Measurements from ENCODE around the gene OR4D1. TPM values are rescaled to one million over a fixed set of nuclear protein-coding genes. Genes with fewer than 3 reads are reported as not detected.

The OR4D1 gene
- total and polyA plus RNA-seq, 2 of the 13 experiments (the other 11 are each of a cell fraction or from before 2014, with no cell fraction given): not detected

DNA sequence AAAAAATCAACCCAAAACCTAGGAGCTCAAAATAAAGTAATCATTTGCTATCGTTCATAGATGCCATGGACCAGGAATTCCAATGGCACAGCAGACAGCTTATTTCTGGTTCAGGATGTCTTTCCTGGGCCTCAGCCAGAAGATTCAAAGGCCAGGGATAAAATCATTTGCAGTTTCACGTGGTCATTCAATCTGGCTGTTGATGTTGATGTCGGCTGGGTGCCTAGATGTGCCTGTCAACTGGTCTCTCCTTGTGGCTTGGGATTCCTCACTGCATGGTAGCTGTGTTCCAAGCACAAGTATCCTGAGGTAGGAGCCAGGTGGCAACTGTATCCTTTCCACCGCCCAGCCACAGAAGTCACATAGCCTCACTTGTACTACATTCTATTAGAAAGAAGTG, 33.6 kb downstream of the OR4D1 start:
- Histone ChIP-seq H3K9me3 (ENCODE audit: low read length) (no peaks in the 10 kb centered on the region), H3K79me2 (ENCODE audit: insufficient read depth, low read length) (no peaks in the 10 kb centered on the region), H3K27me3 (ENCODE audit: control insufficient read depth in 1 of 2, insufficient read depth in 2 of 2, low read length in 2 of 2) (peaks cover 0 to 6% of the 10 kb centered on the region in 2 experiments; a peak in 2 of 5 replicates), H3K4me3 (replicated peaks in 1 of 3; ENCODE audit: insufficient read depth in 1 of 3, low read depth in 2 of 3, low read length in 3 of 3) (no peak overlapping the region), H3K4me2 (ENCODE audit: low read depth, low read length) (no peak overlapping the region), H3K9ac (ENCODE audit: insufficient read depth, low read depth, low read length) (no peak overlapping the region), H4K20me1 (ENCODE audit: insufficient read depth, low read length) (no peaks in the 10 kb centered on the region), H2AFZ (ENCODE audit: low read length) (no peak overlapping the region), H3K27ac (ENCODE audit: extremely low read length, insufficient read depth, low read length) (no peak overlapping the region), H3K36me3 (replicated peaks in 1 of 2; ENCODE audit: control insufficient read depth in 1 of 2, insufficient read depth in 2 of 2, low read length in 2 of 2) (no peaks in the 10 kb centered on the region), H3K4me1 (ENCODE audit: insufficient read depth, low read length) (no peaks in the 10 kb centered on the region)
- in situ Hi-C loops (cut with HindIII; ENCODE audit: extremely low pct_ligation_motif_present, low pct_unique_long_range_greater_than_20kb) (no loop called here), intact Hi-C loops (cut with micrococcal nuclease; ENCODE audit: unreplicated experiment) (no loop called here)
- WGBS (ENCODE audit: low lambda C conversion rate): 24% methylated on average over 3 of the region's 4 CpGs
- ChIA-PET CTCF (ENCODE audit: low intra/inter-chr PET ratio, low total read pairs) (no interaction called here), POLR2A (no interaction called here)
- ATAC-seq: no peak
- FAIRE-seq: no peak
- BruUV-seq (replicated peaks): no TSS peak
- TF ChIP-seq ZNF577 (CRISPR knock-in tag; IDR thresholded peaks at IDR 0.05; ENCODE audit: borderline replicate concordance, low read depth) (no peak), HNRNPH1 (optimal IDR thresholded peaks at IDR 0.05; ENCODE audit: low read depth, low read length) (no peak), ZNF530 (CRISPR knock-in tag; IDR thresholded peaks at IDR 0.05; ENCODE audit: low read depth) (no peak)
- TF ChIP-seq, protein P1, sequence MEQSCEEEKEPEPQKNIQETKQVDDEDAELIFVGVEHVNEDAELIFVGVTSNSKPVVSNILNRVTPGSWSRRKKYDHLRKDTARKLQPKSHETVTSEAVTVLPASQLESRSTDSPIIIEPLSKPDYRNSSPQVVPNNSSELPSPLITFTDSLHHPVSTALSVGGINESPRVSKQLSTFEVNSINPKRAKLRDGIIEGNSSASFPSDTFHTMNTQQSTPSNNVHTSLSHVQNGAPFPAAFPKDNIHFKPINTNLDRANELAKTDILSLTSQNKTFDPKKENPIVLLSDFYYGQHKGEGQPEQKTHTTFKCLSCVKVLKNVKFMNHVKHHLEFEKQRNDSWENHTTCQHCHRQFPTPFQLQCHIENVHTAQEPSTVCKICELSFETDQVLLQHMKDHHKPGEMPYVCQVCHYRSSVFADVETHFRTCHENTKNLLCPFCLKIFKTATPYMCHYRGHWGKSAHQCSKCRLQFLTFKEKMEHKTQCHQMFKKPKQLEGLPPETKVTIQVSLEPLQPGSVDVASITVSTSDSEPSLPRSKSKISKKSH (CRISPR knock-in tag; IDR thresholded peaks at IDR 0.05; ENCODE audit: borderline replicate concordance): no peak
- DNase-seq (ENCODE audit: low spot score): no peak

DNA sequence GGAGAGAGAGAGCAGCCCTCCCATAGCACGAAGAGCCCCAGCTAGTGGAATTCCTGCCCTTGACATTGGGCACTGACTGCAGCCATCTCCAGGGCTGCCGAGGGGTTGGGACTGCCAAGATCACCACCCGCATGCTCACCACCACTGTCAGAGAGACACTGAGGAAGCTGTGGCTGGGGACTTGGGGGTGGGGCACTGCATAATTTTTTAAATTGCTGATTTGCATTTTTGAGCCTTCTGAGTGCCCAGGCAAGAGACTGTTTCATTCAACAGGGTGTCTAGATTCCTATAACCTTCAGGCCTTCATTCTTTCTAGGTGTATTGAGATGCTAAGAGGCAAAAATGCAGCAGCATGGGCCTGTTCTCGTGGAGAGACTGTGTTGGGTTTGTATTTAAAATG, 35.3 kb downstream of the OR4D1 start:
- no peak for ATAC-seq
- in situ Hi-C loops (cut with HindIII; ENCODE audit: extremely low pct_ligation_motif_present, low pct_unique_long_range_greater_than_20kb) (no loop called here), intact Hi-C loops (cut with micrococcal nuclease; ENCODE audit: unreplicated experiment) (no loop called here)
- DNase-seq (ENCODE audit: low spot score): no peak
- peak in 1 of 2 experiments; percentile 57; a peak in 3 of 4 replicates for TF ChIP-seq MAFK (conservative IDR thresholded peaks at IDR 0.05 in 1 of 2, IDR thresholded peaks at IDR 0.05 in 1 of 2; ENCODE audit: low read length in 2 of 2)
- TF ChIP-seq MAFF (IDR thresholded peaks at IDR 0.05; ENCODE audit: low read depth, low read length): peak; percentile 54; the same call in 1 of the 2 replicates
- TF ChIP-seq NPAS2 (CRISPR knock-in tag; IDR thresholded peaks at IDR 0.05; ENCODE audit: borderline replicate concordance): no peak
- H3K4me3 ChIP-seq (replicated peaks in 1 of 3; ENCODE audit: insufficient read depth in 1 of 3, low read depth in 2 of 3, low read length in 3 of 3): no peak overlapping the region
- H3K27me3 ChIP-seq (ENCODE audit: control insufficient read depth in 1 of 2, insufficient read depth in 2 of 2, low read length in 2 of 2): peaks cover 0 to 17% of the 10 kb centered on the region in 2 experiments; a peak in 3 of 5 replicates
- H3K9ac ChIP-seq (ENCODE audit: insufficient read depth, low read depth, low read length): no peak overlapping the region
- H2AFZ ChIP-seq (ENCODE audit: low read length): no peak overlapping the region
- no peaks in the 10 kb centered on the region for H3K4me1 ChIP-seq (ENCODE audit: insufficient read depth, low read length)
- POLR2A ChIA-PET: no interaction called here
- H3K9me3 ChIP-seq (ENCODE audit: low read length): no peaks in the 10 kb centered on the region
- H3K4me2 ChIP-seq (ENCODE audit: low read depth, low read length): no peak overlapping the region
- WGBS (ENCODE audit: low lambda C conversion rate): 57% methylated on average over 2 of the region's 4 CpGs
- no peak overlapping the region for H3K27ac ChIP-seq (ENCODE audit: extremely low read length, insufficient read depth, low read length)
- H4K20me1 ChIP-seq (ENCODE audit: insufficient read depth, low read length): no peaks in the 10 kb centered on the region
- CTCF ChIA-PET (ENCODE audit: low intra/inter-chr PET ratio, low total read pairs): no interaction called here
- H3K36me3 ChIP-seq (replicated peaks in 1 of 2; ENCODE audit: control insufficient read depth in 1 of 2, insufficient read depth in 2 of 2, low read length in 2 of 2): no peaks in the 10 kb centered on the region
- H3K79me2 ChIP-seq (ENCODE audit: insufficient read depth, low read length): no peaks in the 10 kb centered on the region
- no peak for FAIRE-seq
- no TSS peak for BruUV-seq (replicated peaks)

All from HepG2 (cell line).